Activated T-cell treated with anti-CD3 and anti-CD28 coated beads for 48 hours (primary cell): Measurements from ENCODE around the gene PKNOX2.

Experiments
- DNase-seq: peaks from one replicate; pipeline ENCODE4 v3.0.0-alpha.2; 2020; ENCODE audit warnings: low read depth

Gene PKNOX2

DNA sequence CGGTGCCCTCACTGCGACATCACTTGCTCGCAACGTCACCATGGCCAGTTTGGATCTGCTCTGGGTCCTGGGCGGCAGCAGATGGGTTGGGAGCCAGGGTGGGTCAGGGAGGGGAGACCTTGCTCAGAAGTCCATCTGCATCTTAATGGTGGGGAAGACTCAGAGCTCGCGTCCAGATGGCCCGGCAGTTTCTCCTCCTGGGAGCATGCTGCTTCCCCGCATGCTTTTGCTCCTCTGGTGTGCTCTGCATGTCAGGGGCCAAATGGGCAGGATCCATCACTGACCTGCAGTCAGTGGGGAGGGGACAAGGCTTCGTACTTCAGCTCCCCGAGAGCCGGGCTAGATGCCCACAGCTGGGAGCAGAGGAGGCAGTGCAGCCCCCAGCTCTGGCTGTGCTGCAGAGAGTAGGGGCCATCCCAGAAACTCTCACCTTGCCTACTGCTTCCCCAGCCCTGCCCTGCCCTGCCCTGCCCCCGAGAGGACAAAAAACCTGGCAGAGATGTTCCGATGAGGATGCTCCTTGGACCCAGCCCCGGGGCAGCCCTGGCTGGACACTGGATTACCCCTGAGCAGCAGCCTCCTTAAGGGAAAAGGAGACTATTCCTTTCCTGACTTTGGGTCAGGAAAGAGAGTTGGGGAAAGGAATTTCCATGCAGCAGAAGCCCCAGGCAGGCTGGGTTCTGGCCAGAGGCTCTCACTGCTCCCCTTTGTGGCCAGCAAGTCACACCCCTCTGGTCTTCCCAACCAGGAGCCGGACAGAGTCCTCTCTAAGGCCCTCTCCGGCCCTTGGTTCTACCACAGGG lies 149.9 kb downstream of the PKNOX2 start:
- DNase-seq: no peak

DNA sequence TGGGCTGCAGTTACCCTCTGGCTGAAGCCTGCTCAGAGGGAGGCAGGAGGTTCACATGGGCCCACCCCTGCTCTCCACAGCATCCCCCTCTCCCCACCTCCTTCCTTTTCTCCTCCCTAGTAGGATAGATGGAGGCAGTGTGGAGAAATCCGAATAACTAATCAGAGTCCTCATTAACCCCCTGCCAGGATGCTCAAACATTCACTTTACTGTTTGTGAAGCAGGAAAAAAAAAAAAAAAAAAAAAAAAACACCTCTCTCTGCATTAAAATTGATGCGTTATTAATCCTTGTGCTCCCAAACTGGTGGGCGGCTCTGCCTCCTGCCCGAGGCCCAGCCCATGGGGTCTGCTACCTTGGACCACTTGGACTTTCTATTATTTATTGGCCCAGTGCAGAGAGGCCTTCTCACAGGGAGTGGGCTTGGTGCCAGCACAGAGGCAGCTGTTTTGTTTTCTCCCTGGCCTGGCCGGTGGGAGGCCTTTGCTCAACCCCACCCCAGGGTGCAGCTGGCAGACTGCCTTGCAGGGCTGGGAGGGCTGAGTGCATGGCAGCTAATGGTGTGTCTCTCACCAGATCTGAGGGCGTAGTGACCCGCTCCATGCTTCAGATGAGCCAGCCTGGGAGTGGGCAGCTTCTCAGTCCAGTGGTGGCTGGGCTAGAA lies 150.7 kb downstream of the PKNOX2 start:
- no peak for DNase-seq

DNA sequence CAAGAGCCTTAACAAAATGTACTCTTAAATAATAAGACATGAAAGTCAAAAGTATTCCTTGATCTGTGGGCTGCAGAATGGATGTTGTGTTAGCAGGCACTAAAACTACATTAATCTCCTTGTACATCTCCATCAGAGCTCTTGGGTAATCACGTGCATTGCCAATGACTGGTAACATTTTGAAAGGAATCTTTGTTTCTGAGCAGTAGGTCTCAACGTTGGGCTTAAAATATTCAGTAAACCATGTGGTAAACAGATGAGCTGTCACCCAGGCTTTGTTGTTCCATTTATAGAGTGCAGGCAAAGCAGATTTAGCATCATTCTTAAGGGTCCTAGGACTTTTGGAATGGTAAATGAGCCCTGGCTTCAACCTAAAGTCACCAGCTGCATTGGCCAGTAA lies 152.9 kb downstream of the PKNOX2 start:
- DNase-seq: no peak

DNA sequence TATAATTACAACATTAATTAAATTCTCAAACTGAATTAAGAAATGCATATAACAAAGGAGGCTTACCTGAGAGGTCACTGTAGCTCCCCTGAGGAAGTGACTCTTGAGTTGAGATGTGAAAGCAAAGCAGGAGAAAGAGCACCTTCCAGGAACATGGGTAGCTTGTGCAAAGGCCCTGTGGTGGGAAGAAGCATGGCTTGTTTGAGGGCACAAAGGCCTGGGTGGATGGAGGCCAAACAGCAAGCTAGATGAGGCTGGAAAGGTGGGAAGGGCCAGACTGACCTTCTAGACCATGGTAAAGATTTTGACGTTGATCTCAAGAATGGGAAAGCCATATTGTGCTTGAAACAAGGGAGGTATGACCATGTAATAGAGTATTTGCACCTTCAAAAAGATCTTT lies 155.1 kb downstream of the PKNOX2 start:
- DNase-seq: no peak

DNA sequence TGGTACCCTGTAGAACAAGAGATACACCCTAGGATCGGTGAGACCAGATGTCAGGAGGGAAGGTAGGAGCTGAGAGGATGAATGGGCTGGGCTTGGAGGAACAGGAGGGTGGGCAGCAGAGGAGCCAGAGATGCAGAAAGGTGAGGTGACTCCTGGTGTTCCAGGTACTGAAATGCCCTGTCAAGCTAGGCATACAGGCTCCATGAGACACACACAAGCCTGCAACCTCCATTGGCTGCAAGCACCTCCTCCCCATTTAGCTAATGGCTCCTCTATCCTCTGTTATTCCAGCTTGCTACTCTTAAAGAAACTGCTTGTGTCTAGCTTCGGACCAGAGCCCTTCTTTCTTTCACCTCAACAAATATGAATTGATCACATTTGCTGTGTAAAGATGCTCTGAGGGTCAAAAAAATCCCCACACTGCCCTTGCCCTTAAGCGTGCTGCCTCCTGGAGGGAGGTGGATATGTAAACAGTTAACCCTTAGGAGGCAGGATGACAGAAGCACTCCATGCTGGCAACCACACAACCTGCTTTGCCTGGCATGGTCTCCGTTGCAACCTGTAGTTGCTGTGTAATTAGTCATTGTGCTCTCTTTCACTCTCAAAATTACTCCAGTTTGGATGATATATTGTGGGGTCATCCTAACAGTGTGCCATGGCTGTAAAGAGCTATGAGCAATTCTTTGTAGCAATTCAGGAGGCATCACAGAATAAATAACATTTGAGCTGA lies 156.0 kb downstream of the PKNOX2 start:
- DNase-seq: no peak

DNA sequence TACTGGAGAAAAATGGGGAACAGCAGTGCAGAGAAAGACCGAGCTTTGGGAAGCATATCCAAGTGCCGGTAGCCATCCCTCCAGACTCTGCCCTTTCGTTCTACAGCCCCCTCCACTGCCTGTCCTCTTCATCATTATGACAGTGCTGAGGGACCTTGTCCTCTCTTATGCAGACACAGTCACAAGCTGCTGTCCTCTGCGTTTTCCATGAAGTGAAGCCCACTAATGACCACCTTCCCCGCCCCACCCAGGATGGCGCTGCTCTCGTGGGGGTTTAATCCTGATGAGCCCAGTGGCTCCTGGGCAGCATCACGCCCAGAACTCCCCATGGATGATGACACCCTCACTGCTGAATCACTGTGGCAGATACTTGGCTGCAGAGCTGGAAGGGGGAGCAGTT lies 157.7 kb downstream of the PKNOX2 start:
- DNase-seq: no peak

DNA sequence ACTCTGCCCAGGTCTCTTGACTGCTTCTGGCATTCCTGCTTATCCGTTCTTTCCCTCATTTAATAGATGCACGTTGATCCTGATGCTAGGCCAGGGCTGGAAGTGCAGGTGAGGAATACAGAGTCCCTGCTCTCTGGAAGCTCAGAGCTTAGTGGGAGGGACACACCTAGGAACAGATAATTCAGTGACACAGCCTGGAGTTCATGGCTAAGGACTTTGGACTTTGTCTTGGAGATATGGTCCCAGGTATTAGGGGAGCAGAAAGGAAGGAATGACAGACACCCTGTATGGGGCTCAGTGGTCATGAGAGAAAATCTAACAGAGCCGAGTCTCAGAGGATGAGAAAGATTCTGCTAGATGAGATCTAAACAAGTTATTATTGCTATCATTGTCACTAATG lies 160.6 kb downstream of the PKNOX2 start:
- no peak for DNase-seq

DNA sequence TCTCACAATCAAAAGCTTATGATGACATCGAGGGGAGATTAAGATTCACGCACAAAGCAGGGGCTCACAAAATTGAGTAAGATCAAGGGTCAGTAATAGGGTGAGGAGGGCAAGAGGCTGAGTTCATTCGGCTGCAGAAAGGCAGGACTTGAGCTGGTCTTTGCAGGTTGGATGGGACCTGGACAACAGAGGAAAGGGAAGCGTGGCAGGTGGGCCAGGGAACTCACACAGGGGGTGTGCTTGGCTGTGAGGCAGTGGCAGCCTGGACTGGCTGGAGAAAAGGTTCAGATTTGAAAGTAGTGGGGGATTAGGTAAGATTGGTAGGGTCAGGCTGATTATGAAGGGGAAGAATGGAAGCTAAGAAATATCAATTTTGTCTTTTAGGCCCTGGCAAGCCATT lies 161.6 kb downstream of the PKNOX2 start:
- DNase-seq: no peak

DNA sequence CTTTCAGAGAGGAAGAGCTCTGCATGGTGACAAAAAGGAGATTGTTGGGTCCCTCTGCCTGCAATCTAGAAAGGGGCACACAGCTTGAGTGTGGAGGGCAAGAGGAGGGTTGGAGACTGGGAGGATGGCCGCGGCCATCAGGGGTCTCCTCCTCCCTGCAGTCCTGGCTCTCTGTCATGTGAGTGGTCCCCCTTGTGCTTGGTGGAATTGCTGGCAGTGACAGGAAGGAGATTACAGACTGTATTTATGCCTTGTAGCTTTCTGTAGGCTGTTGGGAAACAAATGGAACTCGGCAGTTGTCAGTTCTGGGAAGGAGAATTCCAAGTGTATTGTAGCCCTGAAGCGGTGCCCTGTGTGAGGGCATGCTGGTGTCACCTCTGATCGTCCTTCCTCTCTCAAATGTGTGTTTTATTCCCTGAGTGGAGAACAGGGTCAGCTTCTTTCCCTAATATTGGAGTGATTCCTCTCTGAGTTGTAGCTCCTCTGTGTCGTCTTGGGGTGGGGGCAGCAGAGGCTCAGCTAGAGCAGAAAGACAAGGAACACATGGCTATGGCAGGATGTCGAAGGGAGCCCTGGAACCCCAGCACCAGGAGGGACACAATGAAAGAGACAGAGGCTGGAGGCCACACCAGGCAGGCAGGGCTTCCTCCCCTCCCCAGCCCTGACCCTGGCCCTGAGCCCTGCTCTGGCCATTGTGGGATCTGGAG lies 163.1 kb downstream of the PKNOX2 start:
- DNase-seq: no peak

DNA sequence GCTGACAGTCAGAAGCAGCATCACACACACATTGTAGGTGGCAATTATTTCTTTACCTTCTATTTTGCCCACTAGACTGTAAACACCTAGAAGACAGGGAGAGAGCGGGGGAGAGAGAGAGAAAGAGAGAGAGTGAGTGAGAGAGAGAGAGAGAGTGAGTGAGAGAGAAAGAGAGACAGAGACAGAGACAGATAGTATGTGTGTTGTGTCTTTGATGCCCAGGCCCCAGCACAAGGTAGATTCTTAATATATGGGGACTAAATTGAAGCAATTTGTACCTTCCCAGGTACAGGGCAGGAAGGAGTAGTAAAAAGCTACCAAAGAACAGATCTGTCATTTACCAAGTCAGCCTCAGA lies 163.7 kb downstream of the PKNOX2 start:
- no peak for DNase-seq

DNA sequence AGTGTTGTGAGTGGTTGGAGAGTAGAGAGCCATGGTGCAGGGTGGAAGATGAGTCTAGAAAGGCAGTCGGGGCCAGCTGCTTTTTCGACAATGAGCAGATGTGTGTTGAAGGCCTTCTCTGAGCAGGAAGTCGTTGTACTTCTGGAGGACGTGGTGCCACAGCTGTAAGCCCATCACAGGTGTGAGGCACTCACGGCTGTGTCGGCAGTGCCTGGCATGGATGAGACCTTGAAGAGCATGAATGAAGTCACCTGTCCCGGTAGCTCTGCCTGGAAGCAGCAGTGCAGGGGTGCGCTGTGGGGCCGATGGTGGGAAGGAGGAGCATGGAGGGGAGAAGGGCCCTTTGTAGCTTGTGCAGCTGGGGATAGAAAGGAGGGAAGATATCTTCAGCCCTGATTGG lies 165.2 kb downstream of the PKNOX2 start:
- DNase-seq: no peak

DNA sequence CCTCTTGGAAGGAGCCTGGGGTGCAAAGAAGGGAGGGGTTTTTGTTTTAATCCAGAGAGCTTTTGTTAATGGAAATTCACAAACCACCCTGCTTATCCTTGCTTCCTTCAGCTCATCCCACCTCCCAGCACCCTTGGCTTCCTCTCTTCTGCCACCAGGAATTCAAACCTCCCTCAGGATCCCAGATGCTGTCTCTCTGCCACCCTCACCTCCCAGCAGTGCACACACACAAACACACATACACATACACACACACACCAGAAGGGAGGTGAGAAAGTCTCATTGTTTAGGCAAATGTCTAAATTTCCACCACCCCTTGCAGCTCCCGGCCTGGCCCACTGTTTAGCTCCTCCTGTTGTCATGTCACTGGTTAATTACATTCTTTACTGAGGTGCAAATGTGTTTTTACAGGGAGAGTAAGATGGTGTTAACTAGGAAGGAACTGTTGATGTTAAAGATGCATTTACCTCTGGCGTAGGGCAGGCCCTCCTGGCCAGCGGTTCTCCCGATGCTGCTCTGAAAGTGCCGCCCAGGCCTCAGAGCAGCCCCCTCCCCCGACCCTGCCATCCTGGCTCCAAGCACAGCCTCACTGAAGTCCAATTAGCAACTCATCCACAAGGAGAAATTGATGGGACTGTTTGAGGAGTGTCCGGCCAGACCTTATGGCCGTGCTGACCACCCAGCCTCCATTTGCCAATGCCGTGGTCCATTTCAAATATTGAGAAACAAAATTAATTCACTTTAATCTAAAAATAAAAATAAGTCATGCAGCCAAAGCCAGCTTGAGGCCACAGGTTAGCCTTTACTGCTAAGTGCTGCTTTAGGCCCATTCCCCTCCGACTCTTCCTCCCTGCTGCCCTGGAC lies 166.1 kb downstream of the PKNOX2 start:
- no peak for DNase-seq

DNA sequence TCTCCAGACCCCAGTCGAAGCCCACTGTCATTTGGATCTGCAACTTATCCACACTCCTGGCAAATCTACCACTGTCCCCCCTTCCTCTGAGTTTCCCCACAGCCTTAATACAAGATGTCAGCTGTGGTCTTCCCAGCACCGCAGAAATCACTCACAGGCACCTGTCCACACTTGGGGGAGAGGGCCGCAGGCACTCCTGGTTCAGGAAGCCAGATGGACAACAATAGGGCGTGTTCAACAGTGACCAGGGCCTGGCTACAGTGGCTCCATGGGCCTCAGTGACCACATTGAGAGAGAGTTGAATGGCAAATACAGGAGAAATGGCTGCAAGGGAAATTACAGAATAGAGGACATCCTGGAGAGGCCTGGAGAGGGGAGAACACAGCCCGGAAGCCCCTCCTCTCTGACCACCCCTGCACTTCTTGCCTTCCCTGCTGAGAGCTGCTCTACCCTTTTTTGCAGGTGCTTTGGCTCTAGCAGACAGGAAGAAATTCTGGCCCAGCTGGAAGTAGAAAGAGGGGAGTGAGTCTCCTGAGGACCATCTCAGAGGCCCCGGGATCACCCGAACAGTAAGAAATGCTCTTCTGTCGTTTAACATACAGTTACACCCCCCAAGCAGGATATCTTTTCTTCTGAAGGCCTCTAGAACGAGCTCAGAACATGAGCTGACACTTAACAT lies 166.9 kb downstream of the PKNOX2 start:
- no peak for DNase-seq

DNA sequence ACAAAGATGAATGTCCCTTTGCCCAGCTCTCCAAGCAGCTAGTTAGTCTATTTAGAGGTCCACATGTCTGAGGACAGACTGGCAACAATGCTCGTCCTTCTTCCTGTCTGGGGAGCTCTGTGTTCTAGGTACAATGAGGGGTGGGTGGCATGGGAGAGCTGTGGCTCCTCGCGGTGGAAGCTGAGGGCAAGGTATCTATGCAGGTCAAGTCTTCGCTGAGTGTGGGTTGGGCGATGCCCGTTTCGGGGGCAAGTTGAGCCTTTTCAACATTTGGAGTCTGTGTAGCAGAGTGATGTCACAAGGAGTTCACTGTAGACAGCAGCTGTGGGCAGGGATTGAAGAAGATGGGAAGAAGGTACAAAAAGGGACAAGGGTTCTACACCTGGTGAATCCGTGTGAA lies 168.3 kb downstream of the PKNOX2 start:
- no peak for DNase-seq

DNA sequence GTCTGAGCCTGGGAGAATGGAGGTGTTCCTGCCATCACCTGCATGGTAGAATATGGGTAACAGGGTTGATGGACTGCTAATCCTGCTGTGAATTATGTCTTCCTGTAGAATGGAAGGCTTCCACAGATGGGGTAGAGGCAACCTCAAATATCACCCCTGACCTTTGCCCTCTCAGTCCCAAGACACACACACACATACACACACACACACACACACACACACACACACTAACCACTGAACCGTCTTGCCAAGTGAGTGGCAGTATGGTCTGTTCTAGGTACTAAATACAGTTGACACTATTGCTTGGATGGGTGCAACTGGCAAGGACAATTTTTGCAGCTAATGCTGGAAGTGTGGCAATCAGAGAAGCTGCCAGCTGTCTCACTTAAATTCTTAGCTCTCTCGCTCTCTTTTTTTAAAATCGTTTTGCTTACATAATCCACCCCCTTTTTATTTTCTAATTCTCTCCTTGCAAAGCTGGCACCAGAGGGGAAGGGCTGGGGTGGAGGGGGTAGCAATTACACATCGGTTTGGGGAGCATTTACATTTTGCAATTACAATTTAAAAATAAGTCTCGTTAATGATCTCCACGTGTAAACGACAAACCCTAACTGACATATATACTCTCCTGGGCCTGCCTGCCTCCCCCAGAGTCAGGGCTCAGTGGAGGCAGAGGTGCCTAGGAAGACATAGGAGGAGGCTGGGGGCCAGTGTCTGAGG lies 169.0 kb downstream of the PKNOX2 start:
- no peak for DNase-seq

DNA sequence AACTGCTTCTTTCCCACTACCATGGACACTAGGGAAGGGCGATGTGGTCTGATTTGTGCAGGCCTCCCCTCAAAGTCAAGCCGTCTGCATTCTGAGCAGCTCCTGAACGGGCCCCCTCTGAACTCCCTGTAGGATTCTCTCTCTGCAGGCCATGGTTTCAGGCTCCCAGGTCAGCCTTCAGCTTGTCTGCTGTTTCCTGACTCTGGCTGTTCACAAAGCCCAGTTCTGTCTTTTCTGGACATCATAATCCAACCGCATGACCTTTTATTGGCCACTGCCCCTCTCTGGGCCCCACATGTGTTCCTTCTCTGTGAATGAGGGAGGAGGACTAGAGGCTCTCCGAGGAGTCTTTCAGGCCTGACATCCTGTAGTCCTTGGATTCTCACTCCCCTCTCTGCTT lies 170.6 kb downstream of the PKNOX2 start:
- DNase-seq: no peak

DNA sequence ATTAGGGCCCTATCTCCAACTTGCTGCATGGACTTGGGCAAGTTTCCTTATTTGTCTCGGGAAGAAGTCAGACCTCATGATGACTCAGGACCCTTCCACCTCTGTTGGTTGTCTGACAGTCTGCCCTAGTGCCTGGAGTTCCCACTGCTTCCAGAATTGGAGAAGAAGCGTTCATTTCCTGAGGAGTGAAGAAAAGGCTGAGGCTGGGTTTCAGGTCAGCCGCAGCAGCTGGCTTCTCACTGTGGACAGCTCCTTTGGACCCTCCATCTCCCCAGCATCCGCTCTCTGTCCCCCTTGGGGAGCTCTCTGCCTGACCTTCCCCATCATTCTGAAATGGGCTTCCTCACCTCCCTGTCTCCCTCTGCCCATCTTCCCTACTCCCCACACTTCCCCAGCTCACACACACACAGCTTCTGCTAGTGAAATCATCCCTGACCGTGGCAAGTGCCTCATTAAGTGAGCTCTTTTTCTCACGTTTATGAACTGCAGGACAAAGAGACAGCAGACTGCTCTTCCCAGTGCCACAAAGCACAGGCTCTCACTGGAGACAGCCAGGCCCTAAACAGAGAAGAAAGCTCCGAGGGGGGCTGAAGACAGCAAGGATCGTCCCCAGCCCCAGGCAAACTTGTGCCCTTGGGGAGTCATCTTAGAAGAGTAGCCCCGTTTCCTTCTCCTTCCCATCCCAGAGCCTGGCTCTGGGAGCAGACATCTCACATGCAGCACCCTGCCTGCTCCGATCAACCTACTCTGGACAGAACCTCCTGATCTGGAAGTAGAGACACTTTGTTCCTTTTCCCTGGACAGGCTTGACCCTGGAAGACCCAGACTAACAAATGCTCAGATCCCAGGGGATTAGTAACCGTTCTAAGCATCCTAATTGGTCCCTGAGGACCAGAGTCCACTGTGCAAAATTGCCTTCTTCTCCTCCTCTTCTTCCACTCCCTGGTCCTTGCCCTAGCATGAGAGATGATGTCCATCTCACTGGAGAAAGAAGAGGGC lies 173.6 kb downstream of the PKNOX2 start:
- no peak for DNase-seq

DNA sequence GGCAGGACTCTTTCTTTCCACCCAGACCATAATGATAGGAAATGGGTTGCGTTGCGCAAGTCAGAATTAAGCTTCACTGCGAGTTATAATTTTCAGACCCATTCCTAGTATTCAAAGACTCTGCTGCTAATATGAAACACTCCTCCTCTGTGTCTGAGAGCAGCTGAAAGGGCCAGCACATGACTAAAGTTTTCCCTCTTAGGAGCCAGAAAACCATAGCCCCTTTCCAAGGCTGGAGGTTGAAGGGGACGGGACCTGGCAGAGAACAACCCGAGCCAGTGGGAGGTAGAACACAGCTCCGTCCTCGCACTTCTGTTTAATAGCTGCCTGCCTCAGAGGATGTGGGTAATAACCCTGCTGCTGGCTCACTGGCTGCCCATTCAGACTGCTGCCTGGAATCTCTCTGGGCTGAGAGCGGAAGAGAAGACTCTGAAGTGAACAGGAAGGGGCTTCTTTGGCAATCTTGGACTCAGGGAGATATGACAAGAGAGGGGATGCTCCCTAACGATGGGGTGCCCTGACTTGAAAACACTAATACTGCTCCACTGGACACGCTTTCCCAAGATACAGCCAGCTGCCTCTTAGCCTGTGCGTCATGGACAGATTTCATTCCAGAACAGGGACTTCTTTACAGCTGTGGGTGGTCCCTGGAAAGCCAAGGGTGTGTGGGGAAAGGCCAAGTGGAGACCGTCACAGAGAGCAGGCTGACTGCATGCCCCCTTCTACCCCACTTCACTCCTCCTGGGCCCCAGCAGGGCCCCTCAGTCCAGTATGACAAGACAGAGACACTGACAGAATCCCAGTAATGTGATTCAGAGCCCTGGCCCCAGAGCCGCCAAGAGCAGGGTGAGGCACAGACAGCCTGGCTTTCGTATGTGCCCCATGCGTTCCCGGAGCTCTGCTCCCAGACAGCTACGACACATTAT lies 174.6 kb downstream of the PKNOX2 start:
- DNase-seq: no peak
